Measurements from ENCODE around the gene KIAA0232.

KIAA0232 gene, protein sequence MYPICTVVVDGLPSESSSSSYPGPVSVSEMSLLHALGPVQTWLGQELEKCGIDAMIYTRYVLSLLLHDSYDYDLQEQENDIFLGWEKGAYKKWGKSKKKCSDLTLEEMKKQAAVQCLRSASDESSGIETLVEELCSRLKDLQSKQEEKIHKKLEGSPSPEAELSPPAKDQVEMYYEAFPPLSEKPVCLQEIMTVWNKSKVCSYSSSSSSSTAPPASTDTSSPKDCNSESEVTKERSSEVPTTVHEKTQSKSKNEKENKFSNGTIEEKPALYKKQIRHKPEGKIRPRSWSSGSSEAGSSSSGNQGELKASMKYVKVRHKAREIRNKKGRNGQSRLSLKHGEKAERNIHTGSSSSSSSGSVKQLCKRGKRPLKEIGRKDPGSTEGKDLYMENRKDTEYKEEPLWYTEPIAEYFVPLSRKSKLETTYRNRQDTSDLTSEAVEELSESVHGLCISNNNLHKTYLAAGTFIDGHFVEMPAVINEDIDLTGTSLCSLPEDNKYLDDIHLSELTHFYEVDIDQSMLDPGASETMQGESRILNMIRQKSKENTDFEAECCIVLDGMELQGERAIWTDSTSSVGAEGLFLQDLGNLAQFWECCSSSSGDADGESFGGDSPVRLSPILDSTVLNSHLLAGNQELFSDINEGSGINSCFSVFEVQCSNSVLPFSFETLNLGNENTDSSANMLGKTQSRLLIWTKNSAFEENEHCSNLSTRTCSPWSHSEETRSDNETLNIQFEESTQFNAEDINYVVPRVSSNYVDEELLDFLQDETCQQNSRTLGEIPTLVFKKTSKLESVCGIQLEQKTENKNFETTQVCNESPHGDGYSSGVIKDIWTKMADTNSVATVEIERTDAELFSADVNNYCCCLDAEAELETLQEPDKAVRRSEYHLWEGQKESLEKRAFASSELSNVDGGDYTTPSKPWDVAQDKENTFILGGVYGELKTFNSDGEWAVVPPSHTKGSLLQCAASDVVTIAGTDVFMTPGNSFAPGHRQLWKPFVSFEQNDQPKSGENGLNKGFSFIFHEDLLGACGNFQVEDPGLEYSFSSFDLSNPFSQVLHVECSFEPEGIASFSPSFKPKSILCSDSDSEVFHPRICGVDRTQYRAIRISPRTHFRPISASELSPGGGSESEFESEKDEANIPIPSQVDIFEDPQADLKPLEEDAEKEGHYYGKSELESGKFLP (N-terminal part only)

GRCh38 chr4:6782147-6782845 lies at the start of gene KIAA0232:
TSS of gene KIAA0232 (plus strand) at chr4:6782727. CDS start at chr4:6824454, 41,727 bp downstream.
- no peaks in the 10 kb centered on the region for H3K9me3 Mint-ChIP-seq
- peaks cover 13% of the 10 kb centered on the region for H3K36me3 Mint-ChIP-seq (ENCODE audit: low read depth)
- peak within 1 kb of the TSS; percentile 86 for H3K4me3 Mint-ChIP-seq
- no peaks in the 10 kb centered on the region for H3K27me3 Mint-ChIP-seq
- peak; percentile 94 for DNase-seq
- H3K27ac Mint-ChIP-seq = peak within 1 kb of the TSS; percentile 86
- H3K4me1 Mint-ChIP-seq (ENCODE audit: low read depth) = peaks cover 67% of the 10 kb centered on the region

GRCh38 chr4:6733358-6734164 lies 49.0 kb upstream of the KIAA0232 start:
- Mint-ChIP-seq H3K27ac (no peak overlapping the region), H3K4me1 (ENCODE audit: low read depth) (no peaks in the 10 kb centered on the region)

GRCh38 chr4:6734165-6734786 lies 48.3 kb upstream of the KIAA0232 start:
- H3K27ac Mint-ChIP-seq = no peak overlapping the region
- no peaks in the 10 kb centered on the region for H3K4me1 Mint-ChIP-seq (ENCODE audit: low read depth)
- H3K4me3 Mint-ChIP-seq = no peak overlapping the region
- no peaks in the 10 kb centered on the region for H3K27me3 Mint-ChIP-seq
- H3K9me3 Mint-ChIP-seq = no peaks in the 10 kb centered on the region
- no peak for DNase-seq
- H3K36me3 Mint-ChIP-seq (ENCODE audit: low read depth) = no peaks in the 10 kb centered on the region

More at GRCh38 chr4:6733358-6734164, 49.0 kb upstream of the KIAA0232 start:
- peak; percentile 13 for DNase-seq
- Mint-ChIP-seq H3K36me3 (ENCODE audit: low read depth) (no peaks in the 10 kb centered on the region), H3K27me3 (no peaks in the 10 kb centered on the region), H3K4me3 (no peak overlapping the region), H3K9me3 (no peaks in the 10 kb centered on the region)

GRCh38 chr4:6739920-6740319 lies 42.6 kb upstream of the KIAA0232 start:
- Mint-ChIP-seq H3K4me3 (no peak overlapping the region), H3K36me3 (ENCODE audit: low read depth) (no peaks in the 10 kb centered on the region), H3K27ac (no peak overlapping the region), H3K9me3 (no peaks in the 10 kb centered on the region), H3K4me1 (ENCODE audit: low read depth) (peaks cover 5% of the 10 kb centered on the region), H3K27me3 (no peaks in the 10 kb centered on the region)
- DNase-seq = no peak

DNA sequence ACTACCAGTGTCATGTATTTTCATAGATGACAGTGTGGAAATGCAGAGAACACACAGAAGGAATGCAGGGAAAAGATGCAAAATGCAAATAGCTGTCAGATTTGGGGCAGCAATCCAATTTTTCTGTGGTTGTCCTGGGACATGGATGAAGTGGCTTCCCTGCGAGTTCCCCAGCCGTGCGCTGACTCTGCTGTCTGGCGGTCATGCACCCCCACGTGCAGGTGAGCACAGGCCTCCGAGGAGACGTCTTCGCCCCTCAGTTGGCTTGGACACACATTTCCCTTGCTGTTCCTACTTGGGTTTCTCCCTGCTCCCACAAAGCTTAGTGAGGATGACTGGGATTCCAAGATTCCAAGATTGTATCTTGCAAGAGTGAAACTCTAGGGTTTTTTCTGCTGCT lies 42.2 kb upstream of the KIAA0232 start:
- Mint-ChIP-seq H3K36me3 (ENCODE audit: low read depth) (no peaks in the 10 kb centered on the region), H3K4me3 (no peak overlapping the region), H3K27ac (no peak overlapping the region), H3K27me3 (no peaks in the 10 kb centered on the region), H3K9me3 (no peaks in the 10 kb centered on the region), H3K4me1 (ENCODE audit: low read depth) (peaks cover 5% of the 10 kb centered on the region)
- no peak for DNase-seq

DNA sequence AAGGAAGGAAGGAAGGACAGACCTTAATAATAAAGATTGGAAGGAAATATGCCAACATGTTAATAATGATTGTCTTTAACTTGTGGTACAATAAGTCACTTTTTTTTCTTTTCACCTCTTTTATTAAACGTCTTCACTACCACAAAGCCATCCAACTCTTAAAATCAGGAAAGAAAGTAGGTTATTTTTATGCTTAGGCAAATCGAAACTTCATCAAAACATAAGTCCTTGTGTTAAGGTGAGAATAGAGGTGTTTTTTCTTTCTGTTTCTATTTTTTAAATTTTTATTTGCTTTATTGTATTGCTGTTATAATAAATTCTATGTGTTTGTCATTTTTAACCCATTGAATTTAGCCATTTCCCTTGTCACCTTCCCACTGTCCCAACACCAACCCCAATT lies 40.0 kb upstream of the KIAA0232 start:
- no peaks in the 10 kb centered on the region for H3K36me3 Mint-ChIP-seq (ENCODE audit: low read depth)
- no peaks in the 10 kb centered on the region for H3K9me3 Mint-ChIP-seq
- H3K27me3 Mint-ChIP-seq = no peaks in the 10 kb centered on the region
- no peak overlapping the region for H3K27ac Mint-ChIP-seq
- no peak overlapping the region for H3K4me3 Mint-ChIP-seq
- peaks cover 5% of the 10 kb centered on the region for H3K4me1 Mint-ChIP-seq (ENCODE audit: low read depth)
- DNase-seq = no peak

- no peak overlapping the region for H3K27ac Mint-ChIP-seq
- H3K27me3 Mint-ChIP-seq = no peaks in the 10 kb centered on the region
- no peak for DNase-seq
- H3K4me1 Mint-ChIP-seq (ENCODE audit: low read depth) = peaks cover 5% of the 10 kb centered on the region
- H3K4me3 Mint-ChIP-seq = no peak overlapping the region
- H3K9me3 Mint-ChIP-seq = no peaks in the 10 kb centered on the region
- H3K36me3 Mint-ChIP-seq (ENCODE audit: low read depth) = no peaks in the 10 kb centered on the region
These were observed 39.5 kb upstream of the KIAA0232 start for GRCh38 chr4:6742989-6743388.

GRCh38 chr4:6746721-6747293 lies 35.7 kb upstream of the KIAA0232 start:
- no peaks in the 10 kb centered on the region for H3K9me3 Mint-ChIP-seq
- DNase-seq = no peak
- no peaks in the 10 kb centered on the region for H3K36me3 Mint-ChIP-seq (ENCODE audit: low read depth)
- H3K27ac Mint-ChIP-seq = no peak overlapping the region
- no peak overlapping the region for H3K4me3 Mint-ChIP-seq
- peaks cover 15% of the 10 kb centered on the region for H3K4me1 Mint-ChIP-seq (ENCODE audit: low read depth)
- no peaks in the 10 kb centered on the region for H3K27me3 Mint-ChIP-seq

- no peak overlapping the region for H3K27ac Mint-ChIP-seq
- peaks cover 14% of the 10 kb centered on the region for H3K4me1 Mint-ChIP-seq (ENCODE audit: low read depth)
- no peak overlapping the region for H3K4me3 Mint-ChIP-seq
- DNase-seq = no peak
- no peaks in the 10 kb centered on the region for H3K36me3 Mint-ChIP-seq (ENCODE audit: low read depth)
- no peaks in the 10 kb centered on the region for H3K27me3 Mint-ChIP-seq
- no peaks in the 10 kb centered on the region for H3K9me3 Mint-ChIP-seq
These were observed 35.1 kb upstream of the KIAA0232 start for GRCh38 chr4:6747294-6748051.

- Mint-ChIP-seq H3K9me3 (no peaks in the 10 kb centered on the region), H3K36me3 (ENCODE audit: low read depth) (no peaks in the 10 kb centered on the region)
These were observed 34.2 kb upstream of the KIAA0232 start for GRCh38 chr4:6748286-6748685.

GRCh38 chr4:6749340-6750171 lies 33.0 kb upstream of the KIAA0232 start:
- DNase-seq = no peak
- Mint-ChIP-seq H3K36me3 (ENCODE audit: low read depth) (no peaks in the 10 kb centered on the region), H3K9me3 (no peaks in the 10 kb centered on the region), H3K4me3 (no peak overlapping the region), H3K27ac (no peak overlapping the region), H3K27me3 (no peaks in the 10 kb centered on the region), H3K4me1 (ENCODE audit: low read depth) (peaks cover 11% of the 10 kb centered on the region)

More at GRCh38 chr4:6748286-6748685, 34.2 kb upstream of the KIAA0232 start:
- Mint-ChIP-seq H3K4me1 (ENCODE audit: low read depth) (peaks cover 11% of the 10 kb centered on the region), H3K4me3 (no peak overlapping the region), H3K27ac (no peak overlapping the region), H3K27me3 (no peaks in the 10 kb centered on the region)
- no peak for DNase-seq
